Keratinocyte (primary cell): ENCODE measurements around the gene SCARF2. TPM values are rescaled to one million over a fixed set of nuclear protein-coding genes. Genes with fewer than 3 reads are reported as not detected.

Experiments used
- DNase-seq: peaks from one replicate; pipeline ENCODE4 v3.0.0-alpha.2; 2011; ENCODE audit warnings: low read depth, missing footprints, low spot score
- FAIRE-seq: peaks from 2 replicates; lab custom pipeline; 2011; peaks lifted over from hg19 to GRCh38; lab: Jason Lieb, UNC
- H2AFZ ChIP-seq: 2 replicates; pipeline ENCODE4 v1.6.0; 2012; ENCODE audit warnings: low read length, control low read depth, inconsistent platforms; ENCODE audit not compliant: control insufficient read depth
- H3K27ac ChIP-seq: 2 replicates; pipeline ENCODE4 v1.5.1; 2011; ENCODE audit warnings: low read length; ENCODE audit not compliant: control insufficient read depth, insufficient read depth
- H3K27me3 ChIP-seq: 3 replicates; pipeline ENCODE4 v1.6.0; 2011; ENCODE audit warnings: low read length; ENCODE audit not compliant: control insufficient read depth, insufficient read depth; ENCODE audit errors: extremely low read depth
- H3K36me3 ChIP-seq, 2 experiments: 2 replicates in 1 of 2; 3 replicates in 1 of 2; pipeline ENCODE4 v1.5.1; 2011; ENCODE audit warnings: low read length in 2 of 2, mild to moderate bottlenecking in 1 of 2; ENCODE audit not compliant: control insufficient read depth in 2 of 2, insufficient read depth in 2 of 2; ENCODE audit errors: extremely low read depth in 1 of 2
- H3K4me1 ChIP-seq: 3 replicates; pipeline ENCODE4 v1.5.1; 2011; ENCODE audit warnings: low read length; ENCODE audit not compliant: control insufficient read depth, insufficient read depth; ENCODE audit errors: extremely low read depth
- H3K4me2 ChIP-seq: 3 replicates; pipeline ENCODE4 v1.6.0; 2011; ENCODE audit warnings: low read depth, low read length; ENCODE audit not compliant: control insufficient read depth, insufficient read depth; ENCODE audit errors: extremely low read depth
- H3K4me3 ChIP-seq, 3 experiments: fragments of 200-600 bp in 1 of 3; sonication (generic) in 1 of 3; 2 replicates in 2 of 3; 3 replicates in 1 of 3; pipeline ENCODE4 v1.5.1; 2011 to 2016; ENCODE audit warnings: low read length in 3 of 3, mild to moderate bottlenecking in 3 of 3, control low read depth in 2 of 3, inconsistent platforms in 1 of 3, low read depth in 1 of 3, mixed read lengths in 1 of 3, mixed run types in 1 of 3, moderate library complexity in 1 of 3; ENCODE audit not compliant: control insufficient read depth in 2 of 3, insufficient read depth in 2 of 3; ENCODE audit errors: extremely low read depth in 1 of 3
- H3K79me2 ChIP-seq: 2 replicates; pipeline ENCODE4 v1.6.0; 2012; ENCODE audit warnings: low read length; ENCODE audit not compliant: control insufficient read depth, insufficient read depth
- H3K9ac ChIP-seq: 3 replicates; pipeline ENCODE4 v1.6.0; 2011; ENCODE audit warnings: low read length; ENCODE audit not compliant: control insufficient read depth, insufficient read depth; ENCODE audit errors: extremely low read depth
- H3K9me1 ChIP-seq: 3 replicates; pipeline ENCODE4 v1.6.0; 2011; ENCODE audit warnings: low read length; ENCODE audit not compliant: control insufficient read depth, insufficient read depth; ENCODE audit errors: extremely low read depth
- H3K9me3 ChIP-seq: 2 replicates; pipeline ENCODE4 v1.5.1; 2012; ENCODE audit warnings: low read depth, low read length; ENCODE audit not compliant: control insufficient read depth
- H4K20me1 ChIP-seq: 3 replicates; pipeline ENCODE4 v1.6.0; 2011; ENCODE audit warnings: low read length; ENCODE audit not compliant: control insufficient read depth, insufficient read depth; ENCODE audit errors: extremely low read depth
- EZH2 ChIP-seq: IDR thresholded peaks from one replicate; pipeline ENCODE4 v1.6.1; 2012; ENCODE audit warnings: inconsistent platforms, mild to moderate bottlenecking, low read length, moderate library complexity
- dilution Hi-C: fragments of 300-500 bp; cut with MboI; formaldehyde crosslinking; loops from one replicate; pipeline ENCODE4 v1.7.0; 2020; ENCODE audit warnings: low sequenced_read_pairs; ENCODE audit not compliant: extremely low pct_ligation_motif_present
- polyA plus RNA-seq, 5 experiments: library from polyadenylated mRNA; depleted of rRNA in 3 of 5; stranded (reverse) in 3 of 5; stranded (forward) in 1 of 5; unstranded in 1 of 5; fragments of >200 nt; gene quantifications; 1 replicate in 1 of 5; 2 replicates in 3 of 5; 3 replicates in 1 of 5; pipeline versions ENCODE4 v1.2.1 to v1.2.3, GENCODE V29; 2011 to 2012; ENCODE audit warnings: missing spikeins in 2 of 5, low read depth in 1 of 5, low replicate concordance in 1 of 5
- TF ChIP-seq, protein P1 (sequence below), 3 experiments: IDR thresholded peaks in 1 of 3; conservative IDR thresholded peaks in 1 of 3; optimal IDR thresholded peaks in 1 of 3; 2 replicates in 2 of 3; 3 replicates in 1 of 3; pipeline versions ENCODE3 to v1.5.1; 2011; ENCODE audit warnings: low read length in 3 of 3, mild to moderate bottlenecking in 3 of 3, moderate library complexity in 2 of 3, control low read depth in 1 of 3, inconsistent platforms in 1 of 3; ENCODE audit not compliant: insufficient read depth in 2 of 3; ENCODE audit errors: extremely low read depth in 1 of 3

The SCARF2 gene
- polyA plus RNA-seq, 1 donor (not counting 4 experiments of a cell fraction or from before 2014, with no cell fraction given), result 0.05 TPM

DNA sequence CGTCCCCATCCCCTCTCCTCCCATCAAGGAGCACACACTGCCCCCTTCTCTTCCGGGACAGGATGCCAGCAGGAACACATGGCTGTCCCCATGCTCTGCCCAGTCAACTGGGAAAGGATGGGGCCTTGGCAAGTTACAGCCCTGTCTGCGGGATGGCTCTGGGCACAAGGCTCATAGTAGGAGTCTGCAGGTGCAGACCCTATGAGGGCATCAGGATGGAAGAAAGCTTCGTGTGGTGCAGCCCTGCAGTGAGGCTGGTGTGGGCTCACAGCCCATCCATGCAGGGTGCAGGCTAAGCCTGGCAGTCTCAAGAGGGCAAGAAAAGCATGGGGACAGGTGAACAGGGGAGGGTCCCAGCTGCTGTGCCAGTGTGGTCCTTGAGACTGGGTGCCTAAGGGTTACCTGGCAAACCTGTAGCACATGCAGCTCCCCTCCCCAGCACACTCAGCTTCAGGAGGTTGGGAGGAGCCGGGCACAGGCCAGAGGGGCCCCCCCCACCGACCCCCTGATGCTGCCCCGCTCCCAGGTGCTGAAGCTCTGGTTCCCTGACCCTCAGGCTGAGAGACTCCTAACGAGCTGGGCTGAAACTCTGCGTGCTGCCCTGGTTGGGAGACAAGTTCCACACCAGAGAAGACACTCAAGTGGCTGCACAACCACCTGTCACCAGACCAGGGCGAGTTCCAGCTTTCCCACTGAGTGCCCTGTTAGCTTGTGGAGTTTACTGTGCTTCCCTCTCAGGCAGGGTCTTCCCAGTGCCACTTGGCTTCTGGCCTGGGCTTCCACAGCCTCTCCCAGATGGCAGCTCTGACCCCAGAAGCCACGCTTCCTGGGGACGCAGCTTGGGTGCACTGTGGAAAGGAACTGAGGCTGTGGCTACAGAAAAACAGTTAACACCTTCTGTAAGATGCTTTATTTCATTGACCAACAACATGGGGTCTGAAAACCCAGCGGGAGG, 3.3 kb upstream of the SCARF2 start:
- DNase-seq (no peak), FAIRE-seq (no peak)
- no peak overlapping the region for H3K27ac ChIP-seq

DNA sequence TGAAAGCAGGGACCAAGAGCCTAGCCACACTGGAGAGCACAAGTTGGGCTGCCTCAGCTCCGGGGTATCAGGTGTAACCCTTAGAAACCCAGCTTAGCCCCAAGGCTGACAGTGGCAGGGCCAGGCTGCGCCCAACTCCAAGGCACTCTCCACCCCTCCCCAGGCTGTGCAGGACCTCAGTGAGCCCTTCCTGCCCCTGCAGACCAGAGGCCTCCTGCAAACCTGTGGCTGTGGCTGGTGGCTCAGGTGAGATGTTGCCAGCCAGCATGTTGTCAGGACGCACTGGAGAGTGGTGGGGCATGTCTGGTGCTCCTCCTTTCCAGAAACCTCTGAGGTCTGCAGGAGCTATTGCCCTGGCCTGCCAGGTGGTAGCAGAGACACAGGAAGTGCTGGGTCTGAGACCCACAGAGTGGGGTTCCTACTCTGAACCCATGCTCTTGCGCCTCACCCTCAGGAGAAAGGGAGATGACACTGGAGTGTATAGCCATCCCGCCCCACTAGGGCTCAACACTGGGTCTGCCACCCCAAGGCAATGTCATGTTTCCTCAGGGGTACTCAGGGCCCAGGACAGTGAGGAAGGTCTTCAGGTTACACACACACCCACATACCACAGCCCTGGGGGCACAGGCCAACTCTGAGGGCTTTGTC, 2.4 kb upstream of the SCARF2 start:
- Histone ChIP-seq H3K79me2 (no peaks in the 10 kb centered on the region), H3K27me3 (peaks cover 42% of the 10 kb centered on the region), H2AFZ (no peak overlapping the region), H4K20me1 (peaks cover 4% of the 10 kb centered on the region), H3K4me3 (no peak overlapping the region), H3K9ac (no peak overlapping the region), H3K4me1 (peaks cover 9% of the 10 kb centered on the region), H3K9me3 (no peaks in the 10 kb centered on the region), H3K9me1 (no peaks in the 10 kb centered on the region), H3K4me2 (no peak overlapping the region), H3K36me3 (peaks cover 0 to 4% of the 10 kb centered on the region in 2 experiments), H3K27ac (no peak overlapping the region)
- no peak for TF ChIP-seq EZH2
- TF ChIP-seq, protein P1, sequence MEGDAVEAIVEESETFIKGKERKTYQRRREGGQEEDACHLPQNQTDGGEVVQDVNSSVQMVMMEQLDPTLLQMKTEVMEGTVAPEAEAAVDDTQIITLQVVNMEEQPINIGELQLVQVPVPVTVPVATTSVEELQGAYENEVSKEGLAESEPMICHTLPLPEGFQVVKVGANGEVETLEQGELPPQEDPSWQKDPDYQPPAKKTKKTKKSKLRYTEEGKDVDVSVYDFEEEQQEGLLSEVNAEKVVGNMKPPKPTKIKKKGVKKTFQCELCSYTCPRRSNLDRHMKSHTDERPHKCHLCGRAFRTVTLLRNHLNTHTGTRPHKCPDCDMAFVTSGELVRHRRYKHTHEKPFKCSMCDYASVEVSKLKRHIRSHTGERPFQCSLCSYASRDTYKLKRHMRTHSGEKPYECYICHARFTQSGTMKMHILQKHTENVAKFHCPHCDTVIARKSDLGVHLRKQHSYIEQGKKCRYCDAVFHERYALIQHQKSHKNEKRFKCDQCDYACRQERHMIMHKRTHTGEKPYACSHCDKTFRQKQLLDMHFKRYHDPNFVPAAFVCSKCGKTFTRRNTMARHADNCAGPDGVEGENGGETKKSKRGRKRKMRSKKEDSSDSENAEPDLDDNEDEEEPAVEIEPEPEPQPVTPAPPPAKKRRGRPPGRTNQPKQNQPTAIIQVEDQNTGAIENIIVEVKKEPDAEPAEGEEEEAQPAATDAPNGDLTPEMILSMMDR (optimal IDR thresholded peaks at IDR 0.05 in 1 of 3, IDR thresholded peaks at IDR 0.05 in 1 of 3, conservative IDR thresholded peaks at IDR 0.05 in 1 of 3; ENCODE audit: extremely low read depth in 1 of 3, insufficient read depth in 2 of 3, low read length in 3 of 3), result no peak
- no peak for FAIRE-seq
- dilution Hi-C loops, result no loop called here
- DNase-seq, result no peak

More for the DNA sequence above, 3.3 kb upstream of the SCARF2 start:
- H2AFZ ChIP-seq, result no peak overlapping the region
- peaks cover 4% of the 10 kb centered on the region for H4K20me1 ChIP-seq
- peaks cover 0 to 4% of the 10 kb centered on the region in 2 experiments for H3K36me3 ChIP-seq
- H3K79me2 ChIP-seq, result no peaks in the 10 kb centered on the region
- H3K9ac ChIP-seq, result no peak overlapping the region
- TF ChIP-seq, protein P1 (optimal IDR thresholded peaks at IDR 0.05 in 1 of 3, IDR thresholded peaks at IDR 0.05 in 1 of 3, conservative IDR thresholded peaks at IDR 0.05 in 1 of 3; ENCODE audit: extremely low read depth in 1 of 3, insufficient read depth in 2 of 3, low read length in 3 of 3), result no peak
- H3K4me1 ChIP-seq, result peaks cover 9% of the 10 kb centered on the region
- dilution Hi-C loops, result no loop called here
- H3K4me2 ChIP-seq, result no peak overlapping the region
- no peaks in the 10 kb centered on the region for H3K9me1 ChIP-seq
- peaks cover 33% of the 10 kb centered on the region for H3K27me3 ChIP-seq
- no peak overlapping the region for H3K4me3 ChIP-seq
- H3K9me3 ChIP-seq, result no peaks in the 10 kb centered on the region
